T follicular helper cell (primary cell): ENCODE results near the gene TRNP1.

Source experiments
- DNase-seq: peaks from one replicate; pipeline ENCODE4 v3.0.0-alpha.2; 2020; ENCODE audit warnings: low read depth

TRNP1 gene

DNA sequence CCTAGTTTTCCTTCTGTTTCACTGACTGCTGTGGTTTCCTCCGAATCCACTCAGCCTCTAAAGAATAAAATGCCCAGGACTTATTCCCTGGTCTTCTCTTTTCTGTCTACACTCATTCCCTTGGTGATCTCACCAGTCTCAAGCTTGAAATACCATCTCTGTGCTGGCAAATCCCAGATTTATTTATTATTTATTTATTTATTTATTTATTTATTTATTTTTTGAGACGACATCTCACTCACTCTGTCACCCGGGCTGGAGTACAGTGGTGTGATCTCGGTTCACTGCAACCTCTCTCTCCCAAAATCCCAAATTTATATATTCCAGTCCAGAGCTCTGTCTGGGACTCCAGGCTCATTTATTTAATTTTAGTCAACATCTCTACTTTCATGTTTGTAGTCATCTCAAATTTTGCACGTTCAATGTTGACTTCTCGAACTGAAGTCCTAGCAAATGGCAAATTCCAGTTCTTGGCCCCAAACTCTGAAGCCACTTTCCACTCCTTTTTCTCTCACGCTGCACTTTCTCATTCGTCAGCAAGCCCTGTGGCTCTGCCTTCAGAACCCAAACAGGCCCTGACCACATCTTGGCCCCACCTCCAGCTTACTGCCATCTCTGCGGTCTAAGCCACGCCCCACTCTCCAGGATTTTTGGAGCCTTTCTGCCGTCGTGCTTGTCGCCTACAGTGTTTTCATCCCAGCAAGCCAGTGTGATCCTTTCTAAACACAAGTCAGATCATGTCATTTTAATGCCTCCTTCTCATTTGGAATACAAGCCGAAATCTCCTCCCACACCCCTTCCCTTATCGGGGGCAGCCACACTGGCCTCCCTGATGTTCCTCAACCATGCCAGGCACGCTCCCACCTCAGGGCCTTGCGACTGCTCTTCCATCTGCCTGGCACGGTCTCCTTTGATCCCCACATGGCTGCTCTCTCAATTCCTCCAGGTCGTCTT, 33.4 kb downstream of the TRNP1 start:
- no peak for DNase-seq

- DNase-seq = no peak
Observed at GRCh38 chr1:27027575-27028250, 34.2 kb downstream of the TRNP1 start.

DNA sequence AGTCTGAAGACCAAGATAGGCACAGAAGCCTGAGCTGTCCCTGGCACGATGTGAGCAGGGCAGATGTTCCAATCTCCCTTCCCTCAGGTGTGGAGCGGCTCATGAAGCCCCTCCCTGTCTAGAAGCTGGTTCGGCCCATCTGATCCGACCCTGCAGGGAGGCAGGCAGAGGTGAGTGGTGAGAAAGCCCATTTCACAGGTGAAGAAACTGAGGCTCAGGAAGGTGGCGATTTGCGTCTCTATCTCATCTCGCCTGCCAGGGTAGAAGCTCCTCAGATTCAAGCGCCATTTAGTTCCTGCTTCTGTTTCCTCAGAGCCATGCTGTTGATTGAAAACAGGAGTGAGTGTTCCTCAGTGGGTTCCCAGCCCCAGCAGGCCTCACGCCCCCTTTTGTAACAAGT, 36.0 kb downstream of the TRNP1 start:
- no peak for DNase-seq

- no peak for DNase-seq
Observed at GRCh38 chr1:27031235-27032118, 38.0 kb downstream of the TRNP1 start.

DNA sequence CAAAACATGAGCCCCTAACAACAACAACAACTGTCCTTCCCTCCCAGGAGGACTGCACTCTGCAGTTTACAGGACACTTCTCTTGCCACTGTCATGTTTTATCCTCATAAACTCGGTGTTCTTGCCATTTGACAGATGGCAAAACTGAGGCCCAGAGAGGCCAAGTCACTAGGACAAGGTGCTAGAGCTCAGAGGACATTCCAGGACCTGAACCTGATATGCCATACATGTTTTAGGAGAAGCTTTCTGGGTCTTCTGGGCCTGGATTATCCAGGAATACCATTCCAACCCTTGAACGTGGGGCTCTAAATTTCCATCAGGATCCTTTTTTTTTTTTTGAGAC, 38.6 kb downstream of the TRNP1 start:
- no peak for DNase-seq

DNA sequence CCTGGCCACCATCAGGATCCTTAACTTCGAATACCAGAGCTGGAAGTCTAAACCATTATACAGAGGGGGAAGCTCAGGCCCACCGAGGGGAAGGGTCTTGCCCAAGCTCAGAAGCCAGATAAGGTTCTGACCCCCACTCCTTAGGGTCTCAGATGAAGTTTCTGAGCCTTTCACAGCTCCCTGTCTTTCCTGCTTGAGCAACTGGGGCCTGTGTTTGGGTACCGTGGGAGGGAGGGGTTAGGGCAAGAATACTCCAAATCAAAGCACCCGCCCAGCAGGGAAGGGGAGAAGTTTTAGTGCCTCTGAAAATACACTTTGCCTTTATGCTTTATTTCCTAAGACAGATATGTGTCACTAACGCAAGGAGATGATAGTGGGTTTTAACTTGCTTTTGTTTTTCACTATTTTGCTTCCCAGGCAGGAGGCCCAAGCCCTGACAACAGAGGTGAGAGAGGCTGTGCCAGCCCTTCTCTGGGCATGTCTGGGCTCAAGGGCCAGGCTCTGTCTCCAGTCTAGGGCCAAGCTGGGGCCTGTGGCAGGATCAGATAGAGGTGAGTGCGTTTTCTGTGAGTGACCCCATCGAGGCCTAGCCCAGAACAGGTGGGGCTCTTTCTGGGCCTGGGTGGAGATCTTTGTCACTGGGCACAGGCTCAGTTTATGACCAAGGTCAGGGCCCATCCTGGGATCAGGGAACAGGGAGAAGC, 39.7 kb downstream of the TRNP1 start:
- DNase-seq = no peak

- DNase-seq = no peak
Observed at GRCh38 chr1:27035344-27035743, 41.9 kb downstream of the TRNP1 start.

GRCh38 chr1:27036718-27037117, 43.2 kb downstream of the TRNP1 start:
- DNase-seq = no peak

DNA sequence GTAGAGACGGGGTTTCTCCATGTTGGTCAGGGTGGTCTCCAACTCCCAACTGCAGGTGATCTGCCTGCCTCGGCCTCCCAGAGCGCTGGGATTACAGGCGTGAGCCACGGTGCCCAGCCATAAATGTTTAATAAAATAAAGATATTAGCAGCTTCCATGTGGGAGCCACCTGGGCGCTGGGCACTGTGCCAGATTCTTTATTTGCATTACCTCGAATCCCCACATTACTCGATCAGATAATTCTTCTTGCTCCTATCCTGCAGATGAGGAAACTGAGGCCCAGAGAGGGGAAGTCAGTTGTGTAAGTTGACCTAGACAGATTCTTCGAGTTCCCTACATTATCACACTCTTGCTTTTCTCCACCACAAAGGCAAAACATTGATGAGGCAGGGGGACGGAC, 44.0 kb downstream of the TRNP1 start:
- no peak for DNase-seq

DNA sequence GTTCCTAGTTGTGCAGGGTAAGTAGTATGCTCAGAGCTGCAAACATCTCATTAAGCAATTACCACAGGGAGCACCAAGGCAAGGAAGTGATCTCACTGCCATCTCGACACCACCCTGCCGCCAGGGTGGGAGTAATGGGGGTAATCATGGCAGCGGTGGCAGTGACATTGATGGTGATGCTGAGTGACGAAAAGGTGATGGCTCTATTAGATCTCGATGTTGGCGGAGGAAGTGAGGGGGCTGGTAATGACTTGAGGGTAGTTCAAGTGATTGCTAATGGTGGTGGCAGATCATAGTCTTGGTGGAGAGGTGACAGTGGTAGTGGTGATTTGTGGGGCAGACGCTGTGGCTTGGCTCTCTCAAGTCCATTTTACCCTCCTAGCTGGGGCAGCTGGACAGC, 44.5 kb downstream of the TRNP1 start:
- DNase-seq = no peak

- no peak for DNase-seq
Observed at GRCh38 chr1:27042670-27043069, 49.2 kb downstream of the TRNP1 start.

DNA sequence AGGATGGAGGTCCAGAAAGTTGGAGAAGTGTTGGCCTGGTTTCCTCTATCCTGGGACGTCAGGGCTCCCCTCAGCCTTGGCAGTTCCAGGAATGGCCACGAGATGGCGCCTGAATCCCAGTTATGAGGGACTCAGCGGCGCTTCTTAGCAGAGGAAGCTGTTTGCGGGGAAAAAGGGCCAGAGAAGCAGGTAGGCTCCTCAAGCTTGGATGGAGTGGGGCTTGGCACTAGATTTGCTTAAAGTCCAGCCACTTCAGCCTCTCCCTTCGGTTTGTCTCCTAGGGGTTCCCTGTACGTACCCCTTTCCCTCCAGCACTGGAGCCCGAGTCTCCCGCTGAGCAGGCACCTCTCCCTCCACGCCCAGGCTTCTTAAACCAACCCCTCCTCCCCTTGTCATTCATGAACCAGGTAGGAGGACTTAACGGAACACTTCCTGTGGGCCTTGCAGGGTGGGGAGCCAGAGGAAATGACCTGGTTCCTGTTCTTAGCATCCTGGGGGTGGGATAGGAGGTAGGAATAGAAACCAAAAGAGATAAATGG, 51.2 kb downstream of the TRNP1 start:
- DNase-seq = peak; percentile 86

GRCh38 chr1:27045973-27046558, 52.6 kb downstream of the TRNP1 start:
- DNase-seq = peak; percentile 32

GRCh38 chr1:27047914-27048313, 54.4 kb downstream of the TRNP1 start:
- no peak for DNase-seq

DNA sequence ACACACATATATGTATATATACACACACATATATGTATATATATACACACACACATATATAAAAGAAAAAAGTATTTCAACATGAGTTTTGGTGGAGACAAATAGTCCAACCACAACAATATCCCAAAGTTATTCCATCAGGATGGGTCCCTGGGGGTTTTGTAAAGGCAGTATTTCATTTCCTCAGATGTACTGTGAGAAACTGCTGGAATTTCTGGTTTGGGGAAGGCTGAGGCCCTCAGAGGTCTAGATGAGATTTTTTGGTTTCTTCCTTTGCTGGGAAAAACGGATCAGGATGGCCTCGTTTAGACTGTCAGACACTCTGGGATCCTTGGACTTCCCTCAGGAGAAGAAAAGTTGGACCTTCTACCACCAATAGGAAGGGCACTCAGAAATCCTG, 55.6 kb downstream of the TRNP1 start:
- no peak for DNase-seq

GRCh38 chr1:27049607-27050006, 56.1 kb downstream of the TRNP1 start:
- DNase-seq = no peak
